ENCODE results near the gene CLIC4. TPM values are rescaled to one million over a fixed set of nuclear protein-coding genes. Genes with fewer than 3 reads are reported as not detected.

The CLIC4 gene
- total and polyA plus RNA-seq, 2 donors (not counting 1 experiment from before 2014, with no cell fraction given) = 28.5 to 123 TPM

GRCh38 chr1:24874611-24875234 lies 129.5 kb downstream of the CLIC4 start:
- H2AFZ ChIP-seq (ENCODE audit: insufficient read depth, low read depth, low read length, poor library complexity, severe bottlenecking) = no peak overlapping the region
- WGBS (ENCODE audit: insufficient coverage) = 90% methylated on average over 12 of the region's 16 CpGs
- peaks cover 11 to 24% of the 10 kb centered on the region in 2 donors for H3K4me1 ChIP-seq (ENCODE audit: control insufficient read depth in 2 of 2, insufficient read depth in 2 of 2, low read length in 2 of 2)
- DNase-seq (no peak), ATAC-seq (ENCODE audit: low read depth) (no peak)
- no peak overlapping the region for H3K27ac ChIP-seq (ENCODE audit: low read length in 2 of 2)
- H3K27me3 Mint-ChIP-seq = peaks cover 21% of the 10 kb centered on the region
- no peak overlapping the region for H3K4me2 ChIP-seq (replicated peaks; ENCODE audit: low read depth, low read length, poor library complexity, severe bottlenecking)
- no peaks in the 10 kb centered on the region for H4K20me1 ChIP-seq (ENCODE audit: control insufficient read depth, insufficient read depth, low read length, poor library complexity, severe bottlenecking)
- H3K79me2 ChIP-seq (ENCODE audit: control insufficient read depth, insufficient read depth, low read length) = no peaks in the 10 kb centered on the region
- TF ChIP-seq, protein P1, sequence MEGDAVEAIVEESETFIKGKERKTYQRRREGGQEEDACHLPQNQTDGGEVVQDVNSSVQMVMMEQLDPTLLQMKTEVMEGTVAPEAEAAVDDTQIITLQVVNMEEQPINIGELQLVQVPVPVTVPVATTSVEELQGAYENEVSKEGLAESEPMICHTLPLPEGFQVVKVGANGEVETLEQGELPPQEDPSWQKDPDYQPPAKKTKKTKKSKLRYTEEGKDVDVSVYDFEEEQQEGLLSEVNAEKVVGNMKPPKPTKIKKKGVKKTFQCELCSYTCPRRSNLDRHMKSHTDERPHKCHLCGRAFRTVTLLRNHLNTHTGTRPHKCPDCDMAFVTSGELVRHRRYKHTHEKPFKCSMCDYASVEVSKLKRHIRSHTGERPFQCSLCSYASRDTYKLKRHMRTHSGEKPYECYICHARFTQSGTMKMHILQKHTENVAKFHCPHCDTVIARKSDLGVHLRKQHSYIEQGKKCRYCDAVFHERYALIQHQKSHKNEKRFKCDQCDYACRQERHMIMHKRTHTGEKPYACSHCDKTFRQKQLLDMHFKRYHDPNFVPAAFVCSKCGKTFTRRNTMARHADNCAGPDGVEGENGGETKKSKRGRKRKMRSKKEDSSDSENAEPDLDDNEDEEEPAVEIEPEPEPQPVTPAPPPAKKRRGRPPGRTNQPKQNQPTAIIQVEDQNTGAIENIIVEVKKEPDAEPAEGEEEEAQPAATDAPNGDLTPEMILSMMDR (IDR thresholded peaks at IDR 0.05) = no peak
- no peak for TF ChIP-seq EZH2 (IDR thresholded peaks at IDR 0.05; ENCODE audit: borderline replicate concordance, insufficient read depth, low read depth, low read length, poor library complexity, severe bottlenecking)
- H3K4me3 ChIP-seq (ENCODE audit: control extremely low read depth in 1 of 5, extremely low read depth in 1 of 5, insufficient read depth in 1 of 5, low read depth in 2 of 5, low read length in 4 of 5) = no peak overlapping the region
- H3K4me1 Mint-ChIP-seq = peaks cover 17% of the 10 kb centered on the region
- ChIA-PET POLR2A (interaction anchor here (0.6 kb wide), 2 partner anchors 20 to 356 kb away, joined by 4 to 8 read pairs; no protein-coding TSS in a partner anchor), CTCF (interaction anchor here (0.9 to 1.0 kb wide), 2 partner anchors 22 to 186 kb away, joined by 3 read pairs; no protein-coding TSS in a partner anchor)
- intact Hi-C loops (cut with micrococcal nuclease) = no loop called here
- no peaks in the 10 kb centered on the region for H3K9me3 ChIP-seq (ENCODE audit: control extremely low read depth in 1 of 3, control insufficient read depth in 2 of 3, insufficient read depth in 1 of 3, low read length in 2 of 3)
- H3K9me3 Mint-ChIP-seq (ENCODE audit: insufficient read depth) = no peaks in the 10 kb centered on the region
- H3K9ac ChIP-seq (ENCODE audit: low read length) = no peak overlapping the region
- H3K27ac Mint-ChIP-seq = no peak overlapping the region
- H3K27me3 ChIP-seq (replicated peaks in 1 of 4; ENCODE audit: control extremely low read depth in 1 of 4, control insufficient read depth in 3 of 4, insufficient read depth in 4 of 4, low read length in 3 of 4) = peaks cover 0 to 20% (median 6%) of the 10 kb centered on the region in 4 experiments
- no peak overlapping the region for H3K4me3 Mint-ChIP-seq
- H3K36me3 ChIP-seq (replicated peaks in 1 of 2; ENCODE audit: control extremely low read depth in 1 of 2, control insufficient read depth in 1 of 2, extremely low read depth in 1 of 2, insufficient read depth in 2 of 2, low read length in 1 of 2) = no peaks in the 10 kb centered on the region

GRCh38 chr1:24875257-24875656 lies 130.0 kb downstream of the CLIC4 start:
- TF ChIP-seq, protein P1 (IDR thresholded peaks at IDR 0.05) = no peak
- TF ChIP-seq EZH2 (IDR thresholded peaks at IDR 0.05; ENCODE audit: borderline replicate concordance, insufficient read depth, low read depth, low read length, poor library complexity, severe bottlenecking) = no peak
- Histone ChIP-seq H4K20me1 (ENCODE audit: control insufficient read depth, insufficient read depth, low read length, poor library complexity, severe bottlenecking) (no peaks in the 10 kb centered on the region), H3K36me3 (replicated peaks in 1 of 2; ENCODE audit: control extremely low read depth in 1 of 2, control insufficient read depth in 1 of 2, extremely low read depth in 1 of 2, insufficient read depth in 2 of 2, low read length in 1 of 2) (no peaks in the 10 kb centered on the region), H3K9me3 (ENCODE audit: control extremely low read depth in 1 of 3, control insufficient read depth in 2 of 3, insufficient read depth in 1 of 3, low read length in 2 of 3) (no peaks in the 10 kb centered on the region), H3K4me1 (ENCODE audit: control insufficient read depth in 2 of 2, insufficient read depth in 2 of 2, low read length in 2 of 2) (peaks cover 10 to 19% of the 10 kb centered on the region in 2 donors), H3K79me2 (ENCODE audit: control insufficient read depth, insufficient read depth, low read length) (no peaks in the 10 kb centered on the region), H3K4me2 (replicated peaks; ENCODE audit: low read depth, low read length, poor library complexity, severe bottlenecking) (no peak overlapping the region), H3K27me3 (replicated peaks in 1 of 4; ENCODE audit: control extremely low read depth in 1 of 4, control insufficient read depth in 3 of 4, insufficient read depth in 4 of 4, low read length in 3 of 4) (peaks cover 0 to 20% (median 6%) of the 10 kb centered on the region in 4 experiments), H3K27ac (ENCODE audit: low read length in 2 of 2) (no peak overlapping the region), H3K9ac (ENCODE audit: low read length) (no peak overlapping the region), H3K4me3 (ENCODE audit: control extremely low read depth in 1 of 5, extremely low read depth in 1 of 5, insufficient read depth in 1 of 5, low read depth in 2 of 5, low read length in 4 of 5) (no peak overlapping the region), H2AFZ (ENCODE audit: insufficient read depth, low read depth, low read length, poor library complexity, severe bottlenecking) (no peak overlapping the region)
- Mint-ChIP-seq H3K27me3 (peaks cover 17% of the 10 kb centered on the region), H3K4me1 (peaks cover 14% of the 10 kb centered on the region), H3K27ac (no peak overlapping the region), H3K4me3 (no peak overlapping the region), H3K9me3 (ENCODE audit: insufficient read depth) (no peaks in the 10 kb centered on the region)
- no peak for DNase-seq
- ChIA-PET POLR2A (no interaction called here), CTCF (interaction anchor here (1.0 kb wide), 1 partner anchor 186 kb away, joined by 3 read pairs; no protein-coding TSS in a partner anchor)
- intact Hi-C loops (cut with micrococcal nuclease) = no loop called here
- no peak for ATAC-seq (ENCODE audit: low read depth)
- WGBS (ENCODE audit: insufficient coverage) = 87% methylated on average over 6 of the region's 8 CpGs

Data from B cell (primary cell).